ENCODE data around the gene PUS1.

DNA sequence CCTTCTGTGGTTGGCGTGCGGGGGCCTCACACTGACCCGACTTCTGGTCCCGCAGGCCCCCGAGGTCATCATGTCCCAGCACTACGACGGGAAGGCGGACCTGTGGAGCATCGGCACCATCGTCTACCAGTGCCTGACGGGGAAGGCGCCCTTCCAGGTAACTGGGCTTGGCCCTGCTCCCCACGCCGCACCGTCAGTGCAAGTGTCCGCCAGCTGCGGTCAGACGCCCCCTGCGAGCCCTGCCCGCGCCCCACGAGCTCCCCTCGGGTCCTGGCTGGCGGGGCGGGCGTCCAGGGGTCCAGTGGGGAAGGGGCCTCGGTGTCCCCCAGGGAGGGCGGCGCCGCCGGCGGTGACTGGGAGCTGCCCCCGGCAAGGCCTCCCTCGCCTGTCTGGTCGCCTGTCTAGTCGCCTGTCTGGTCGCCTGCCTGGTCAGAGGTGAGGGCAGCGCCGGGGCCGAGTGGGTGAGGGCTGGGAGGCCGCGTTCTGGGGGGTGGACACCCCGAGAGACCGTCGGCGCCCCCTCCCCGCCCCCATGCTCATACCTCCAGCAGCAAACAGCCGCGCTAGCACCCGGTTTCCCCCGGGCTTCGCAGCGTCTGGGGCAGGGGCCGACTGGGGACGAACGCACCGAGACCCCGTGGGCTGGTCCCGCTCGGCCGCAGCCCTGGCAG lies 19.9 kb upstream of the PUS1 start:
- TF ChIP-seq, protein P1, sequence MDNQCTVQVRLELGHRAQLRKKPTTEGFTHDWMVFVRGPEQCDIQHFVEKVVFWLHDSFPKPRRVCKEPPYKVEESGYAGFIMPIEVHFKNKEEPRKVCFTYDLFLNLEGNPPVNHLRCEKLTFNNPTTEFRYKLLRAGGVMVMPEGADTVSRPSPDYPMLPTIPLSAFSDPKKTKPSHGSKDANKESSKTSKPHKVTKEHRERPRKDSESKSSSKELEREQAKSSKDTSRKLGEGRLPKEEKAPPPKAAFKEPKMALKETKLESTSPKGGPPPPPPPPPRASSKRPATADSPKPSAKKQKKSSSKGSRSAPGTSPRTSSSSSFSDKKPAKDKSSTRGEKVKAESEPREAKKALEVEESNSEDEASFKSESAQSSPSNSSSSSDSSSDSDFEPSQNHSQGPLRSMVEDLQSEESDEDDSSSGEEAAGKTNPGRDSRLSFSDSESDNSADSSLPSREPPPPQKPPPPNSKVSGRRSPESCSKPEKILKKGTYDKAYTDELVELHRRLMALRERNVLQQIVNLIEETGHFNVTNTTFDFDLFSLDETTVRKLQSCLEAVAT (IDR thresholded peaks at IDR 0.05): no peak
- TF ChIP-seq FOSL1 (tag; conservative IDR thresholded peaks at IDR 0.05) (no peak), ZNF830 (CRISPR knock-in tag; IDR thresholded peaks at IDR 0.05) (no peak), SP2 (IDR thresholded peaks at IDR 0.05; ENCODE audit: extremely low read depth, low read depth, low read length, poor library complexity, severe bottlenecking) (no peak), RAD21 (CRISPR knock-in tag; conservative IDR thresholded peaks at IDR 0.05 in 1 of 2, IDR thresholded peaks at IDR 0.05 in 1 of 2) (no peak), KLF13 (tag; IDR thresholded peaks at IDR 0.05; ENCODE audit: borderline replicate concordance, low read depth) (no peak), MEF2A (IDR thresholded peaks at IDR 0.05; ENCODE audit: control insufficient read depth, low read depth, low read length) (no peak), GABPB1 (CRISPR knock-in tag; IDR thresholded peaks at IDR 0.05) (no peak)
- TF ChIP-seq, protein P2, sequence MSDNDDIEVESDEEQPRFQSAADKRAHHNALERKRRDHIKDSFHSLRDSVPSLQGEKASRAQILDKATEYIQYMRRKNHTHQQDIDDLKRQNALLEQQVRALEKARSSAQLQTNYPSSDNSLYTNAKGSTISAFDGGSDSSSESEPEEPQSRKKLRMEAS (CRISPR knock-in tag; IDR thresholded peaks at IDR 0.05): no peak
